Caki2 (cell line): ENCODE measurements around the gene PTPRH. TPM values are rescaled to one million over a fixed set of nuclear protein-coding genes. Genes with fewer than 3 reads are reported as not detected.
"Not testable (repeated sequence)": the region's sequence is repeated elsewhere in the genome, so short reads cannot be mapped to it uniquely, and the experiment has no call there.

Experiments
- DNase-seq: peaks from one replicate; pipeline ENCODE4 v3.0.0-alpha.2; 2015; ENCODE audit warnings: low read depth
- in situ Hi-C: cut with HindIII; loops from 2 replicates; pipeline ENCODE4 v1.10.0; 2016; ENCODE audit warnings: low sequenced_read_pairs, low pct_unique_long_range_greater_than_20kb, mixed read lengths
- total RNA-seq: library from RNA; depleted of rRNA; stranded (reverse); fragments of >200 nt; shearing (Covaris generic); gene quantifications from 2 replicates; pipeline ENCODE4 v1.2.3, GENCODE V29; 2014; ENCODE audit warnings: low replicate concordance

The PTPRH gene
- total RNA-seq, 1 experiment from 2014 or later = 30.0 TPM

DNA sequence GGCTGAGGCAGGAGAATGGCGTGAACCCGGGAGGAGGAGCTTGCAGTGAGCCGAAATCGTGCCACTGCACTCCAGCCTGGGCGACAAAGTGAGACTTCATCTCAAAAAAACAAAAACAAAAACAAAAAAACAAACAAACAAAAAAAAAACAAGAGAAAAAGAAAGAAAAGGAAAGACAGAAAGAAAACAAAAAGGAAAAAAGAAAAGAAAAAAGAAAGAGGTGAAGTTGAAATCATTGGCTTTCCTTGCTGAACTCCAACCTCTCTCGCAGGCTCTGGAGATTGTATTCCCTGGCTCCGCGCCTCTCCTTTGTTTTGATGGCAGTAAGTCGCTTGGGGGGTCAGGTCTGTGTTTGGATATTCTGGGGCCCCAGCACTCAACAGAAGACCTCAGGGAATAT, 37.0 kb downstream of the PTPRH start:
- in situ Hi-C loops = loop anchor here (10.0 kb wide), 2 partner anchors 242 to 452 kb away; partner anchors contain the start of gene ZNF784
- not testable (repeated sequence) for DNase-seq

DNA sequence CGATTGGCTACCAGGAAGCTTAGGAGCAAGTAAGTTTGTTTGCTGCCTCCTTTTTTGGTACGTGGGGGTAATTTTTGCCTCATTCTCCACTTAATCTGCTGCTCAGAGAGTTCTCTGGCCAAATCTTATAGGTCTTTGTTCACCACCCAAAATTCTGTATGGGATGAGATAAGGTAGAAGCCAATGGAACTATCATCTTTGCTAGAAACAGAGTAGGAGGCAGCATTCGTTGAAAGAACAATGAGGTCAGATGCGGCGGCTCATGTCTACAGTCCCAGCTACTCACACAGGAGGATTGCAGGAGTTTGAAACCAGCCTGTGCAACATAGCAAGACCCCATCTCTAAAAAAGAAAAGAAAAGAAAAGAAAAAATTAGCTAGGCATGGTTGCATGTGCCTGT, 37.9 kb downstream of the PTPRH start:
- DNase-seq = no peak
- in situ Hi-C loops = loop anchor here (10.0 kb wide), 2 partner anchors 243 to 453 kb away; partner anchors contain the start of gene ZNF784

GRCh38 chr19:55169136-55169535, 40.2 kb downstream of the PTPRH start:
- in situ Hi-C loops = no loop called here
- no peak for DNase-seq

DNA sequence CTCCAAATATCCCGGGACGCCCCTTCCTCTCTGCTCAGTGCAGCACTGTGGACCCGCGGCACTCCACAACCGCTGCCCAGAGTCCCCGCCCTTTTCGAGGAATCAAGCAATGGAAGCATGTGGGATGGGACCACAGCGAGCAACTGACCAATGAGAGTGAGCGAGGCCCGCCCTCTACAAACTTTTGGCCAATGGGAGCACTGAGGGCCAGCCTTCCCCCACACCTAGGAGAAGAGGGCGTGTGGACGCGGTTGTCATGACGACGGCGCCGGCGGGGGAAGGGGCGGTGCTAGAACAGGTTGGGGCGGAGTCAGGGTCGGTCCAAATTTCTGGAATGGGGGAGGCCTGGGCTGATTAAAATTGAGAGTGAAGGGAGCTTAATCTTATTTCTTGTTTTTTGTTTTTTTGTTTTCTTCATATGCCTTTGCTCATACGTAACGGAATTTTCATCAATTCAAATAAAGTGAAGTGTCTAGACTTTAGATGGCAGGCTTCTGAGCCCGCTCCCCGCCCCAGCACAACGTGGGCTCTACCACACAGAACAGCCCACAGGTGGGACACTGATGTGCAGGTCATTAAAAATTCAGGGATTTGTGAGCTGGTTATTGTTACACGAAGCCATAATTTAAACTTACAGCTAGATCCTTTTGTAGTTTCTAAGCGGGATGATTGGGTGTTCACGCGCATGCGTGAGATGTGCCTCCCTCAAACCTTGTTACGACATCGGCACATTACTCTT, 42.6 kb downstream of the PTPRH start, which contains the start of gene DNAAF3:
Gene DNAAF3 (minus strand): TSS at position 84 of the 739 bp plus-strand sequence. CDS start 200 bp downstream, outside the sequence.
- in situ Hi-C loops = no loop called here
- DNase-seq = peak; percentile 98

DNA sequence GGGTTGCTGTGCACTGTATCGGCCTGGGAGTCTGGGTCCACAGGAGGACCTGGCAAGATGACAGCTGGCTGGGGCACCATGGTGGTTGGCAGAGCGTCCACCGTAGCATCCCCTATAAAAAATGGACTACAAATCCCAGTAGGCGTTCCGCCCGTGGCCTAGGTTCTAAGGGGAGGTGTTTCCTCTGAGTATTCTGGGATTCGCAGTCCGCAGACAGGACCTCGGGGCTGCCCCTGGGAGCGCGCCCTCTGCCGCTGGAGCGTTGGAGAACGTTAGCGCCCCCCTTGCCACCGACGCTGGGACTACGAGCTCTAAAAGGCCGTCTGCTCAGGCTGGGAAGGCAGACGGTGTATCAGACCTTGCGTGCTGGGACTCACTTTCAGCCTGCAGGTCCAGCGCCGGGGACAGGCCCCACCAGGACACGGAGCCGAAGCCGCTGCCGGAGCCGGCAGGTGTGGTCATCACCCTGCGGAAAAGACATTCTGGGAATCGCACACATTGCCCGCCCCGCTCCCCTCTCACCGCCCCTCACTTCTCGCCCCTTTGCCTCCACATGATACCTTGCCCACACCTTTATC, 43.3 kb downstream of the PTPRH start:
- in situ Hi-C loops = no loop called here
- peak; percentile 86 for DNase-seq

DNA sequence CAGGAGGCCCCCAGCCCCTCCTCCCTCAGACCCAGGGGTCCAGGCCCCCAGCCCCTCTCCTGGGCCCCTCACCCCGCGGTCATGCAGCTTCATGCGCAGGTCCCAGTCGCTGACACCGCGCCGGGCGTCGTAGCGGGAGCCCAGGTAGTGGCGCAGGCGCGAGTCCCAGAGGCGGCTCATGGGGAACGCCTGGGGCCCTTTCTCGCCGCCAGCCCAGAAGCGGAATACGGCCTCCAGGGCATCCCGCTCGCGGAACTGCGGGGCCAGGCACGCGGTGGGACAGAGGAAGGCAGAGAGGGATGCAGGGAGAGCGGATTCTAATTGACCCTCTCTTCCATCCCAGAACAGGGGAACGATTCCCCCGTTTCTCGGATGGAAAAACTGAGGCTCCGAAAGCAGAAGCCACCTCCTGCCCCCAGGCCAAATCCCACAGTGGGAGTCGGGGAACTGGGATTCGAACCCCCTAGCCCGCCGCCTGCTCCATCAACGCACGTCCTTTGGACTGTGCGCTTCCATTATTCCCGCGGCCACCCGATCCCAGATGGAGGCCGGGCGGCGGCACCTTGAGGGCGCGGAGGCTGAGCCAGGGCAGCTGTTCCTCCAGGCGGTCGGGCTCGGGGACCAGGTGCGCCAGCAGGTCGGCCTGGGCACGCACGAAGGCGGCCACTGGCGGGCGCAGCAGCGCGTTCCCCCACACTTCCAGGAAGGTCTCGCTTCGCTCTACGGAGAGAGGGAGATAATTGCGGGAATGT, 47.6 kb downstream of the PTPRH start:
- in situ Hi-C loops = no loop called here
- no peak for DNase-seq

DNA sequence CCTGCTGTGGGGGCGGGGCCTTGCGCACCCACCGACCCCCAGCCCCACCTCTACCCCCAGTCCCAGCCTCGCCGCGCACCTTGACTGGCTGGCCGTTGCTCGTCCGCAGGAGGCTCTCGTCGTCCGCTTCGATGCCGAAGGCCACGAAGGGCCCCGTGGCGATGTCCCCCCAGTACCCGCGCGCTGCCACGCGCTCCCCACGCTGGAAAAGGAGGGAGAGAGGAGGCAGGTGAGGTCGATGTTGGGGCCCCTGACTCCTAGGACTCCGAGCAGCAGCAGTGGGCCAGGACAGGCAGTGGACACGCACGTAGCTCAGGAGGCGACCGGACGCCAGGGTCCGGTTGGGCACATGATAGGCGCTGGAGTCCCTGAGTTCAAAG, 48.3 kb downstream of the PTPRH start:
- in situ Hi-C loops = no loop called here
- no peak for DNase-seq

DNA sequence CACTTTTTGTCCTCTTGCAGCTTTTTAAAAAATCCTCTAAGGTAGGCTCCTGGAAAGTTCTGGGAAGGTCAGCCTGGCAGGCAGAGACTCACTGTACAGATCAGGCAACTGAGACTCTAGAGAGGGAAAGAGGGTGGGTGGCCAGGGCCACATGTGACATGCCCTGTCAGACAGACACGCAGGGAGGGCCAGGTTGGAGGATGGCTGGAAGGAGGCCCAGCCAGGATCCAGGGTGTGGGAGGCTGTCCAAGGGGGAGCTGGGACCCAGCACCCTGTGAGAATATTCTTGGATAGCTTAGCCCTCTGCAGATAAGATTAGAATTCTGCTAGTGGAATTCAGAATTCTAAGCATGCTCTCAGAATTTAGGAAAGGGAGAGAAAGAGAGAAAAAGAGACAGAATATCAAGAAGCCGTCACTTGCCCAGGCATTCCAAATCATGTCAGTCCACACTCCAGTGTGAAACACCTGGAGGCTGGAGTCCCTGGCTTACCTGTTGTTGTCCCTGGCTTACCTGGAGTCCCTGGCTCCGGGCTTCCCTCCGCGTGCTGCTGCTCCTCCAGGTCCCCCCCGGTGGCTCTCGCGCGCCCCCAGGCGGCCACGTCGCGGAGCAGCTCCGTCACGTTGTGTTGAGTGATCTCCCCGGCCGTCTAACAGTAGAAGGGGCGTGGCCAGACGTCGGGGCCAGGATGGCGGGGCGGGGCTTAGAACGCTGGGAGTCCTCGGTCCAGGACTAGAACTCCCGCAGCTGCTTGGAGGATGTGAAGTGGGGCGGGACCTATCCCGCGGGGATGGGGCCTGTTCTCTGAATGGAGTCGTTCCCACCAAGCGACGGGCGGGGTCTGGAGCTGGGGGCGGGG, 48.9 kb downstream of the PTPRH start:
- in situ Hi-C loops = no loop called here

DNA sequence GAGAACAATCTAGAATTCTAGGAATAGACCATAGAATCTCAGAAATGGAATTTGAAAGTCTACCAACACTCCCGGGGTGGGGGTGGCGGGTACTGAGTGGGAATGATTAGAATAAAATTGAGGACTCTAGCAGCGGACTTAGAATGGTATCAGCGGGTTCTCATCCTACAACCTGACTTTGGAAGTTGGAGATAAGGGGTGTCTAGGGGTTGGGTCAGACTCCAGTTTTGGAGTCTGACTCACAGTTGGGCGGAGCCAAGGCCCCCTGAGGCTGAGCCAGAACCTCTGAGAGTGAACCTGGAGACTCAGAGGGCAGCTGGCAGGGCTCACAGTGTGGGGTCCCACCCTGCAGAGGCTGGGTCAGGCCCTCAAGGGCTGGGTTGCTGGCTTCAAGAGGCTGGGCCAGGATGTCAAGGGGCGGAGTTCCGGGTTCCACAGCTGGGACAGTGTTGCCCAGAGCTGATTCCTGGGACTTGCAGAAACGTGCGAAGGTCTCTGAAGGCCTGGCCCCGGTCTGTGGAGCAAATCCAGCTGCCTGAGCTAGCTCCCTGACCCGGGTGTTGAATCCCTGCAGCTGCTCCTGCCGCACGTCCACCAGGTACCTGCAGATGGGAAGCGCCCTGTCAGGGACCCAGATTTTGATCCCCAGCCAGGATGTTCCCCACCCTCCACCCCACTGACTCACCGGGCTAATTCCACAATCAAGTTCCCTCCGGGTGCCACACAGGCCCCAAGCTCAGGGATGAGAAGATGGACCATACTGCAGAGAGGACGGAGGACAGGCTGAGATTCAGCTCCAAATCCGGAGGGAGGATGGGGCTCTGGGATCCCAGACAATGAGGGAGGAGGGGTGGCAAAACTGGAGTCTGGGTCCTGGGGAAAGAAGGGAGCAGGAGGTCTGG, 50.2 kb downstream of the PTPRH start:
- no peak for DNase-seq
- in situ Hi-C loops = no loop called here

More for the DNA sequence above, 48.9 kb downstream of the PTPRH start:
- DNase-seq = peak; percentile 94

GRCh38 chr19:55158423-55158822, 50.9 kb downstream of the PTPRH start:
- in situ Hi-C loops = no loop called here
- no peak for DNase-seq

GRCh38 chr19:55157064-55157908, 52.0 kb downstream of the PTPRH start, which contains the start of gene TNNI3:
TNNI3 (minus strand) TSS chr19:55157732; CDS start chr19:55157589, 143 bp downstream.
- no peak for DNase-seq
- in situ Hi-C loops = no loop called here

GRCh38 chr19:55156202-55157063, 52.9 kb downstream of the PTPRH start:
- no peak for DNase-seq

GRCh38 chr19:55155784-55156183, 53.5 kb downstream of the PTPRH start:
- DNase-seq, in situ Hi-C loops: not testable (repeated sequence)

More at GRCh38 chr19:55156202-55157063, 52.9 kb downstream of the PTPRH start:
- in situ Hi-C loops = no loop called here

GRCh38 chr19:55153652-55154264, 55.5 kb downstream of the PTPRH start:
- no peak for DNase-seq
- in situ Hi-C loops = no loop called here

- DNase-seq = no peak
- in situ Hi-C loops = no loop called here
Measured at GRCh38 chr19:55152017-55152416, 57.3 kb downstream of the PTPRH start.
